Tibial nerve (tissue), 3 donors: ENCODE data around the gene SGK1.

Experiments used
- CTCF ChIP-seq, 5 experiments: fragments of 200-600 bp in 3 of 5; fragments of 450-650 bp in 2 of 5; sonication (generic) in 3 of 5; IDR thresholded peaks; one replicate each; pipeline ENCODE4 v1.5.1; 2016 to 2019; ENCODE audit warnings: antibody characterized with exemption in 5 of 5, mild to moderate bottlenecking in 3 of 5, moderate library complexity in 2 of 5
- POLR2A ChIP-seq, 2 donors: fragments of 450-650 bp; IDR thresholded peaks; one replicate each; pipeline ENCODE4 v1.6.1; 2017; ENCODE audit warnings: antibody characterized with exemption in 2 of 2, mild to moderate bottlenecking in 2 of 2, moderate library complexity in 2 of 2

- no peak for TF ChIP-seq POLR2A (IDR thresholded peaks at IDR 0.05)
- TF ChIP-seq CTCF (IDR thresholded peaks at IDR 0.05), result no peak
Observed at GRCh38 chr6:134165561-134166201, 152.2 kb downstream of the SGK1 start.
